CD4-positive, alpha-beta memory T cell (primary cell): ENCODE results near the gene ZBTB33. TPM values are rescaled to one million over a fixed set of nuclear protein-coding genes. Genes with fewer than 3 reads are reported as not detected.
A peak's percentile ranks its signal among the peaks of the same experiment; 100 is the strongest.

Source experiments
- CTCF ChIA-PET: fragments of 350-600 bp; sonication (Branson Sonifier 250); formaldehyde crosslinking; loops from one replicate; lab custom pipeline; 2021; ENCODE audit warnings: inconsistent platforms; ENCODE audit not compliant: partially characterized antibody; lab: Charles Lee
- POLR2A ChIA-PET: fragments of 350-600 bp; sonication (Branson Sonifier 250); formaldehyde crosslinking; loops from one replicate; lab custom pipeline; 2021; ENCODE audit not compliant: partially characterized antibody; lab: Charles Lee
- DNase-seq, 5 donors: peaks; one replicate each; pipeline versions ENCODE4 v3.0.0 to v3.0.0-alpha.2; 2020 to 2022; ENCODE audit warnings: mixed read lengths in 1 of 5
- H3K27ac ChIP-seq: one replicate; pipeline ENCODE4 v1.7.0; 2013; ENCODE audit warnings: low read depth, low read length
- H3K27me3 ChIP-seq: 2 replicates; pipeline ENCODE4 v1.7.0; 2013; ENCODE audit warnings: mild to moderate bottlenecking, low read length, moderate library complexity; ENCODE audit not compliant: insufficient read depth
- H3K36me3 ChIP-seq: 2 replicates; pipeline ENCODE4 v1.7.0; 2013; ENCODE audit warnings: mild to moderate bottlenecking, low read length, moderate library complexity; ENCODE audit not compliant: insufficient read depth
- H3K4me1 ChIP-seq: 2 replicates; pipeline ENCODE4 v1.7.0; 2013; ENCODE audit warnings: mild to moderate bottlenecking, low read length, moderate library complexity; ENCODE audit not compliant: insufficient read depth
- H3K4me3 ChIP-seq, 2 donors: one replicate each; pipeline ENCODE4 v1.7.0; 2013; ENCODE audit warnings: low read length in 2 of 2, mild to moderate bottlenecking in 1 of 2
- H3K9me3 ChIP-seq, 2 donors: one replicate each; pipeline ENCODE4 v1.7.0; 2013; ENCODE audit warnings: low read length in 2 of 2, control low read depth in 1 of 2; ENCODE audit not compliant: control insufficient read depth in 1 of 2
- H3K27ac Mint-ChIP-seq, 7 donors: one replicate each; pipeline ENCODE4 v1.8.0; 2020 to 2021; ENCODE audit warnings: mixed read lengths in 7 of 7, mild to moderate bottlenecking in 6 of 7, inconsistent platforms in 3 of 7, moderate library complexity in 3 of 7
- H3K27me3 Mint-ChIP-seq, 2 donors: one replicate each; pipeline ENCODE4 v1.8.0; 2020 to 2021; ENCODE audit warnings: mixed read lengths in 2 of 2
- H3K36me3 Mint-ChIP-seq, 2 donors: one replicate each; pipeline ENCODE4 v1.8.0; 2020 to 2021; ENCODE audit warnings: mixed read lengths in 2 of 2, inconsistent platforms in 1 of 2, mild to moderate bottlenecking in 1 of 2
- H3K4me1 Mint-ChIP-seq, 4 donors: one replicate each; pipeline ENCODE4 v1.8.0; 2020 to 2021; ENCODE audit warnings: mixed read lengths in 4 of 4, mild to moderate bottlenecking in 1 of 4
- H3K4me3 Mint-ChIP-seq, 8 donors: one replicate each; pipeline ENCODE4 v1.8.0; 2020 to 2021; ENCODE audit warnings: mixed read lengths in 8 of 8, mild to moderate bottlenecking in 7 of 8, moderate library complexity in 6 of 8, inconsistent platforms in 3 of 8
- H3K9me3 Mint-ChIP-seq, 8 donors: one replicate each; pipeline ENCODE4 v1.8.0; 2020 to 2021; ENCODE audit warnings: mixed read lengths in 8 of 8, mild to moderate bottlenecking in 5 of 8, inconsistent platforms in 3 of 8, moderate library complexity in 1 of 8
- intact Hi-C: fragments of 100-400 bp; cut with micrococcal nuclease; formaldehyde crosslinking; loops from one replicate; pipeline ENCODE4 v1.15.1; 2023
- polyA plus RNA-seq, 2 donors: library from polyadenylated mRNA; unstranded; fragments of 300-500 nt; fragmentation: Illumina TruSeq; gene quantifications; one replicate each; pipeline ENCODE4 v1.2.3, GENCODE V29; 2021
- total RNA-seq, 2 experiments: library from RNA; stranded (reverse); gene quantifications; one replicate each; pipeline ENCODE4 v1.2.3, GENCODE V29; 2021

Gene ZBTB33, protein sequence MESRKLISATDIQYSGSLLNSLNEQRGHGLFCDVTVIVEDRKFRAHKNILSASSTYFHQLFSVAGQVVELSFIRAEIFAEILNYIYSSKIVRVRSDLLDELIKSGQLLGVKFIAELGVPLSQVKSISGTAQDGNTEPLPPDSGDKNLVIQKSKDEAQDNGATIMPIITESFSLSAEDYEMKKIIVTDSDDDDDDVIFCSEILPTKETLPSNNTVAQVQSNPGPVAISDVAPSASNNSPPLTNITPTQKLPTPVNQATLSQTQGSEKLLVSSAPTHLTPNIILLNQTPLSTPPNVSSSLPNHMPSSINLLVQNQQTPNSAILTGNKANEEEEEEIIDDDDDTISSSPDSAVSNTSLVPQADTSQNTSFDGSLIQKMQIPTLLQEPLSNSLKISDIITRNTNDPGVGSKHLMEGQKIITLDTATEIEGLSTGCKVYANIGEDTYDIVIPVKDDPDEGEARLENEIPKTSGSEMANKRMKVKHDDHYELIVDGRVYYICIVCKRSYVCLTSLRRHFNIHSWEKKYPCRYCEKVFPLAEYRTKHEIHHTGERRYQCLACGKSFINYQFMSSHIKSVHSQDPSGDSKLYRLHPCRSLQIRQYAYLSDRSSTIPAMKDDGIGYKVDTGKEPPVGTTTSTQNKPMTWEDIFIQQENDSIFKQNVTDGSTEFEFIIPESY
- total RNA-seq: 10 to 100 TPM; 33.5 to 34.6 TPM
- polyA plus RNA-seq: 10 to 100 TPM in 1 of 2 donors, 1 to 10 TPM in 1; 9.5 to 19.7 TPM

DNA sequence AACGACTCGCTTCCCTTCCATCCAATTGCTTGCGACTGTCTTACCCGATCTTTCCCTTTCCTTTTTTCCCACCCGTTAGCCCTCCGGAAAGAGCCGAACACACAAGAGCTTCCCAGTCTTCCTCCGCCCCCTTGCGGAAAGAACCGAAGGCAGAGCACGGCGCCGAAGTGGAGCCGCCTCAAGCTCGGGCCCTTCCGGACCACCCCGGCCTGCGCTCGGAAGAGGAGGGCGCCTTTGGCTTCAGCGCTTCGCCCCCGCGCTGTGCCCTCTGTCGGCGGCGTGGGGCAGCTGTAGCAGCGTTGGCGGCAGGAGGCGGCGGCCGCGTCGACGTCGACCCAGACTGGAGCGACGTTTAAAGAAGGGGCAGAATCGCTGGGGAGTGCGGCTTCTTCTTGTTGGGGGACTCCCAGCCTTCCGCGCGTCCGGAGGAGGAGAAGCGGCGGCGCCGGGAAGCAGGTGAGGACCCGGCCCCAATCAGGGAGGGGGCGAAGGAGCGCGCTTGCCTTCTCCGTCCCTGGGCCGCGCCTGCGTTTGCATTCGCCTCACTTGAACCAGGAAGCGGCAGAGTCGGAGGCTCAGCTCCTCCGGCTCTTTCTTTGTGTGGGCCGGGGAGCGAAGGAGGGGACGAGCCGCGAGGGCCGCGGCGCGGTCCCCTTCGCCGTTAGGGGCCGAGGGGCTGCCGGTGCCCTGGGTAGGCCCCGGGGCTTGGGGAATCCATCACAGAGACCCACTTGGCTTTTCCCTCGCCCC lies at the start of gene ZBTB33:
ZBTB33 (plus strand) TSS at position 291 of the 750 bp plus-strand sequence. CDS start 2,604 bp downstream, outside the sequence.
- H3K36me3 Mint-ChIP-seq: peaks cover 17 to 35% of the 10 kb centered on the region in 2 donors
- peaks cover 11% of the 10 kb centered on the region for H3K36me3 ChIP-seq
- peak; percentile 82 to 86 (median 85) for DNase-seq
- CTCF ChIA-PET: interaction anchor here (0.9 to 2.6 kb wide), 10 partner anchors 10 to 201 kb away, joined by 3 to 21 read pairs (median 6); partner anchors contain the start of gene TMEM255A
- H3K9me3 Mint-ChIP-seq: peaks cover 0 to 2% (median 0%) of the 10 kb centered on the region in 8 donors
- intact Hi-C loops: loop anchor here (1.0 to 10.0 kb wide), 6 partner anchors 18 to 354 kb away; partner anchors contain the start of gene MCTS1
- H3K4me3 Mint-ChIP-seq: peak within 1 kb of the TSS; percentile 88 to 96 (median 94)
- no peaks in the 10 kb centered on the region for H3K27me3 ChIP-seq
- H3K4me1 Mint-ChIP-seq: peaks cover 6 to 41% (median 18%) of the 10 kb centered on the region in 4 donors
- POLR2A ChIA-PET: interaction anchor here (0.8 to 2.5 kb wide), 11 partner anchors 8 to 354 kb away, joined by 3 to 41 read pairs (median 5); partner anchors contain the start of genes CUL4B, LAMP2, MCTS1 and TMEM255A
- peak within 1 kb of the TSS; percentile 82 for H3K27ac ChIP-seq
- no peaks in the 10 kb centered on the region for H3K27me3 Mint-ChIP-seq
- H3K9me3 ChIP-seq: no peaks in the 10 kb centered on the region
- peak within 1 kb of the TSS; percentile 69 to 82 for H3K4me3 ChIP-seq
- H3K27ac Mint-ChIP-seq: peak within 1 kb of the TSS; percentile 86 to 99 (median 97)
- H3K4me1 ChIP-seq: peaks cover 16% of the 10 kb centered on the region

DNA sequence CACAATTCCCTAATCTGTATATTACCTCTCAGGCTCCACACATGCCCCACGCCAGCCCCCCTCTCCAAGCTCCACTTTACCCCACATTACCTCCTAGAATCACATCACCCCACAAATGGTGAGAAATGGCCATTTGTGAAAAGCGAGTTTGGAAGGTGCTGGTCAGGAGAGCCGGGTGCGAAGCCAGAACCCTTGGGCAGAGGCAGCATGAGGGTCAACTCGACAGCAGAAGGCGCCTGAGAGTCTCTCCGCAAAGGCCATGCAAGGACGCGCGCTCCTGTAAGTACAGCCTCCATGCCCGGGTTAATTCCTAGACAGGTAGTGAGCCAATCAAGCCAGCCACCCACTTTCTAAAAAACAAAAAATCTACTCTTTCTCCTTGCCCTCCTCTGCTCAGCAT lies 49.8 kb upstream of the ZBTB33 start:
- Histone ChIP-seq H3K4me1 (no peaks in the 10 kb centered on the region), H3K27ac (no peak overlapping the region), H3K4me3 (no peak overlapping the region), H3K36me3 (no peaks in the 10 kb centered on the region), H3K27me3 (no peaks in the 10 kb centered on the region), H3K9me3 (no peaks in the 10 kb centered on the region)
- no peak for DNase-seq
- Mint-ChIP-seq H3K9me3 (no peaks in the 10 kb centered on the region), H3K27me3 (no peaks in the 10 kb centered on the region), H3K4me1 (peaks cover 0 to 6% (median 3%) of the 10 kb centered on the region in 4 donors), H3K27ac (no peak overlapping the region), H3K36me3 (peaks cover 0 to 1% of the 10 kb centered on the region in 2 donors), H3K4me3 (no peak overlapping the region)
- intact Hi-C loops: no loop called here
- CTCF ChIA-PET: interaction anchor here (1.0 kb wide), 1 partner anchor 14 kb away, joined by 3 read pairs; no protein-coding TSS in a partner anchor
- POLR2A ChIA-PET: no interaction called here

DNA sequence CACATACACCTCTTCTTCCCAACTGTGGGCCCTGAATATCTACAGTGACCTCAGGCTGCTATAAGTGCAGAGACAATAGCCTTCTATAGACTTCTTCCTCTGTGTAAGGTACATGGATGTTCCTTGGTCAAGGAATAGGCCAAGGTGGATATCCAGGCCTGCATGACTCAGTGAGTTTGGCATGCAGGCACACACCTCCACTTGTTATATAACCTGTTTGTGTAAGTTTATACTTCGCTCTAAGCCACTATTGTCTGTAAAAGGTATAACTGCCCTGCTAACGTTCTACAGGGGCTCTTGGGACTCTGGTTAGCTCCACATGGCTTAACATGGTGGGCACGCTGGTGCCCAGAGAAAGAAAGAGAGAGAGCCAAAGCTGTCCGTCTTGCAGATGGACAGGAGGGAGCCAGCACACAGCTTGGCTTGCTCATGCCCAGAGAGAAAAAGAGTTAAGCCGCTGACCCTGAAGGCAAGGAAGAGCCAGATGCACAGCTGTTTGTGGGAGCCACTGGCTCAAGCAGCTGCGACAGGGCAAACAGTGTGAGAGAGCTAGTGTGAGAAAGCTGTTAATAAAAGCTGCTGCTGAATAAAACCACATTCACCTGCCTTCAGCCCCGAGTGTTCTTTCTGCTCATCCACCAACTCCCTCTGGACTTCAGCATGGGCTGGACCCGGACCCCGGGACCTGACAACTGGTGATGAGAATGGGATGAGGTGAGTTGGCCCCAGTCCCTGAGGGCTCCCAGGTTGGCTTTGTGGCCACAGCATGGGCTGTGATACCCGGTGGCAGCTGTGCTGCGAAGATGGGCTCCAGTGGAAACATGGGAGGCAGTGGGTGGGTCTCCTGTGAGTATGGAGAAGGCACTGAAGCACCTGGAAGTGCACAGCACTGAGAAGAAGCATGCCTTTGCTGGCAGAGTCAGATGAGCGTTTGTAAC lies 44.5 kb upstream of the ZBTB33 start:
- intact Hi-C loops: no loop called here
- ChIA-PET POLR2A (no interaction called here), CTCF (interaction anchor here (4.4 kb wide), 1 partner anchor 8 kb away, joined by 16 read pairs; no protein-coding TSS in a partner anchor)
- DNase-seq: no peak
- Mint-ChIP-seq H3K27me3 (no peaks in the 10 kb centered on the region), H3K27ac (no peak overlapping the region), H3K9me3 (peaks cover 0 to 1% (median 0%) of the 10 kb centered on the region in 8 donors), H3K4me1 (no peaks in the 10 kb centered on the region), H3K36me3 (peaks cover 2 to 4% of the 10 kb centered on the region in 2 donors), H3K4me3 (no peak overlapping the region)
- no peaks in the 10 kb centered on the region for H3K9me3 ChIP-seq
- H3K36me3 ChIP-seq: no peaks in the 10 kb centered on the region
- H3K27me3 ChIP-seq: no peaks in the 10 kb centered on the region
- no peak overlapping the region for H3K4me3 ChIP-seq
- H3K27ac ChIP-seq: no peak overlapping the region
- H3K4me1 ChIP-seq: no peaks in the 10 kb centered on the region

DNA sequence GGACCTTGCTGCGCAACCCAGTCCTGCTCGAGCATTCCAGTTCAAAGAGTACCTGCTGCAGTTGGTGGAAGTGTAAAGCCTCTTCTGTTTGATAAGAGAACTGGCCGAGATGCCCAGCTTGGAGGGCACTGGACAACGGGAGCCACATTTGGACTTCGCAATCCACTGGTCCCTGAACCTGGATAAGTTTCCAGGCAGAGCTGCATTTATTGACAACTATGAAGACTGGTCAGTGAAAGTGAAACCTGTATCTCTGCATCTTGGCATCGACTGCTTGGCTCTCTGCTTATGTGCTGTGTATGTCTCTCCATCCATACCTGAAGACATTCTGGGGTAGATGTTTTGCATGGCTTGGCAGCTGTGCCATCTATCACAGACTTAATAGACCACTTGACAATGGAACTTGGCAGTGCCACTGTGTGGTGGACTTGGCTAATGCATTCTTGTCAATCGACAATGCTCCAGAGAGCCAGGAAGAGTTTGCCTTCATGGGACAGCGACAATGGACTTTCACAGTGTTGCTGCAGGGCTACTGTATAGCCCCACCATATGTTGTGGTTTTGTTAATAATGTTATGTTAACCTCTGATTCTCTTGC lies 43.5 kb upstream of the ZBTB33 start:
- Mint-ChIP-seq H3K27ac (peak overlapping the region in 1 of 7 donors; percentile 31), H3K4me3 (no peak overlapping the region), H3K4me1 (no peaks in the 10 kb centered on the region), H3K9me3 (peaks cover 0 to 1% (median 0%) of the 10 kb centered on the region in 8 donors), H3K27me3 (no peaks in the 10 kb centered on the region), H3K36me3 (peaks cover 2 to 4% of the 10 kb centered on the region in 2 donors)
- H3K36me3 ChIP-seq: no peaks in the 10 kb centered on the region
- ChIA-PET CTCF (no interaction called here), POLR2A (no interaction called here)
- no peak for DNase-seq
- H3K9me3 ChIP-seq: no peaks in the 10 kb centered on the region
- H3K27me3 ChIP-seq: no peaks in the 10 kb centered on the region
- intact Hi-C loops: no loop called here
- no peak overlapping the region for H3K4me3 ChIP-seq
- no peak overlapping the region for H3K27ac ChIP-seq
- H3K4me1 ChIP-seq: no peaks in the 10 kb centered on the region

DNA sequence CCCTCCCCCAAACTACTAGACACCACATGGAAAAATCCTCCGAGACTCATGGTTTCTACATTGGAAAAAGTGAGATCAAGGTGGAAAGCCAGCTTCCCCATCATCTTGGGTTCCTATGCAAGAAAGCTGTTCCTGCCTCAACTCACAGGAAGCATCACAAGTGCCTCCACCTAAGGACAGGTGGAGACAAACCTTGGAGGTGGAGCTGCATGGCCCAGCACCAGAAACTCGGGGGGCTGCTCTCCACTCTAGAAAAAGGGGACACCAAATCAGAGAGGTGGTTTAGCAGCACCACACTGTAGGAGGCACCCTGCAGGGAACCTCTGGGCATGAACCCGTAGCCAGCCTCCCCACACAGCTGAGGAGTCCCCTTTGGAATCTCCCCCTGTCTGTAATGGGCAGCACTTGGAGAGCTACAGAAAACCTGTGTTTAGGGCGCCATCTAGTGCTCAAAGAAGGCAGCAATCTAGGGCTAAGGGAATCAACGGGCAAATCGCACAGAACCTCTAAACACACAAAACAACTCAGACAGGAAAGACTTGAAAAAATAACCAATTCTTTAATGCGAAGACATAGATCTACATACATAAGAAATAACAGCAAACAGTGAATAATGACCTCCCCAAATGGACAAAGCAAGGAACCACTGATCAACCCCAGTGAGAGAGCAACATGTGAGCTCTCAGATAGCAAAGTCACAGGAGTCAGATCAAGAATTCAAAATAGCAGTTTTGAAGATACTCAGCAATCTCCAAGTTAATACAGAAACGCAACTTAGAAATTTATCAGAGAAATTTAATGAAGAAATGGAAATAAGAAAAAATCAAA lies 37.0 kb upstream of the ZBTB33 start:
- DNase-seq: peak; percentile 38 to 52 (median 44)
- Mint-ChIP-seq H3K36me3 (peaks cover 0 to 2% of the 10 kb centered on the region in 2 donors), H3K9me3 (no peaks in the 10 kb centered on the region), H3K27ac (no peak overlapping the region), H3K4me1 (peaks cover 3 to 7% (median 5%) of the 10 kb centered on the region in 4 donors), H3K4me3 (no peak overlapping the region), H3K27me3 (no peaks in the 10 kb centered on the region)
- POLR2A ChIA-PET: no interaction called here
- Histone ChIP-seq H3K36me3 (no peaks in the 10 kb centered on the region), H3K9me3 (no peaks in the 10 kb centered on the region), H3K4me3 (no peak overlapping the region), H3K4me1 (no peaks in the 10 kb centered on the region), H3K27me3 (no peaks in the 10 kb centered on the region), H3K27ac (no peak overlapping the region)
- intact Hi-C loops: no loop called here
- CTCF ChIA-PET: interaction anchor here (0.6 to 3.0 kb wide), 14 partner anchors 9 to 340 kb away, joined by 3 to 20 read pairs (median 4); partner anchors contain the start of gene ZBTB33
